ENCODE data around the gene NLGN2.
"Not testable (repeated sequence)": the region's sequence is repeated elsewhere in the genome, so short reads cannot be mapped to it uniquely, and the experiment has no call there.

Gene NLGN2

GRCh38 chr17:7407485-7408251, at the start of gene NLGN2:
Gene NLGN2, plus strand, starts transcription at chr17:7407845. Its CDS starts 411 bp downstream, at chr17:7408256.
- DNase-seq (ENCODE audit: low read depth) = no peak

GRCh38 chr17:7361906-7362305, 45.7 kb upstream of the NLGN2 start:
- no peak for DNase-seq (ENCODE audit: low read depth)

- no peak for DNase-seq (ENCODE audit: low read depth)
Measured at GRCh38 chr17:7363311-7363710, 44.3 kb upstream of the NLGN2 start.

- not testable (repeated sequence) for DNase-seq (ENCODE audit: low read depth)
Measured at GRCh38 chr17:7365963-7366362, 41.7 kb upstream of the NLGN2 start.

- no peak for DNase-seq (ENCODE audit: low read depth)
Measured at GRCh38 chr17:7367083-7367482, 40.6 kb upstream of the NLGN2 start.

GRCh38 chr17:7367918-7368598, 39.6 kb upstream of the NLGN2 start:
- no peak for DNase-seq (ENCODE audit: low read depth)

- DNase-seq (ENCODE audit: low read depth) = not testable (repeated sequence)
Measured at GRCh38 chr17:7368599-7368994, 39.0 kb upstream of the NLGN2 start.

- DNase-seq (ENCODE audit: low read depth) = no peak
Measured at GRCh38 chr17:7369825-7370224, 37.8 kb upstream of the NLGN2 start.

GRCh38 chr17:7370853-7371252, 36.8 kb upstream of the NLGN2 start:
- DNase-seq (ENCODE audit: low read depth) = no peak

GRCh38 chr17:7374353-7374752, 33.3 kb upstream of the NLGN2 start:
- no peak for DNase-seq (ENCODE audit: low read depth)

GRCh38 chr17:7379134-7379533, 28.5 kb upstream of the NLGN2 start:
- no peak for DNase-seq (ENCODE audit: low read depth)

- no peak for DNase-seq (ENCODE audit: low read depth)
Measured at GRCh38 chr17:7380321-7380720, 27.3 kb upstream of the NLGN2 start.

- DNase-seq (ENCODE audit: low read depth) = no peak
Measured at GRCh38 chr17:7380855-7381683, 26.6 kb upstream of the NLGN2 start, which contains the start of gene TNK1. Gene TNK1, plus strand, starts transcription at chr17:7381089. Its CDS starts 1,838 bp downstream, at chr17:7382927.

- DNase-seq (ENCODE audit: low read depth) = no peak
Measured at GRCh38 chr17:7382901-7383300, 24.7 kb upstream of the NLGN2 start.

- no peak for DNase-seq (ENCODE audit: low read depth)
Measured at GRCh38 chr17:7383371-7383741, 24.3 kb upstream of the NLGN2 start.

- peak; percentile 61 for DNase-seq (ENCODE audit: low read depth)
Measured at GRCh38 chr17:7383742-7384488, 23.7 kb upstream of the NLGN2 start.

- no peak for DNase-seq (ENCODE audit: low read depth)
Measured at GRCh38 chr17:7384489-7385081, 23.1 kb upstream of the NLGN2 start.

- DNase-seq (ENCODE audit: low read depth) = no peak
Measured at GRCh38 chr17:7388856-7389255, 18.8 kb upstream of the NLGN2 start.

- no peak for DNase-seq (ENCODE audit: low read depth)
Measured at GRCh38 chr17:7389924-7390910, 17.4 kb upstream of the NLGN2 start.

- no peak for DNase-seq (ENCODE audit: low read depth)
Measured at GRCh38 chr17:7391307-7391706, 16.3 kb upstream of the NLGN2 start.
